Stimulated activated CD8-positive, alpha-beta memory T cell treated with anti-CD3 and anti-CD28 coated beads, Interleukin-15, amount 100 ng/mL, for 4 hours (primary cell): ENCODE data around the gene ACTL8.

Experiments
- DNase-seq, 2 donors: peaks; one replicate each; pipeline ENCODE4 v3.0.0-alpha.2; 2020; ENCODE audit warnings: low read depth in 2 of 2

Gene ACTL8

DNA sequence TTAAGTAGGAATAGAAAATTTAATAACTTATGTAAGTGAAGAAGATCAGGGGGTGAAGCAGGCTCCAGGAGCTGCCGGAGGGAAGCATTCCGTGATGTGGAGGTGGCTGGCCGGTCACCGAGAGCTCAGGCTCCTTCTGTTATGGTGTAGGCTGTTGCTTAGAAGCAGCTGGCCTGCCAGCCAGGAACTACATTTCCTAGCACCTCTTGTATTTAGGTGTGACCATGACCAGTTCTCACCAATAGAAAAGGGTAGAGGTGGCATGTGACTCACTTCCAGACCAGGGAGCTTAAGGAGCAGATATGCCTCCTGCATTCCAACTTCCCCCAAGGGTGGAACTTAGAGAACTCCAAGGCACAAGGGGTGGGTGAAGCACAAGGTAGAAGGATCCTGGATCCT, 120.7 kb downstream of the ACTL8 start:
- no peak for DNase-seq
